Germinal center (tissue), 1 donor: ENCODE results near the gene SORBS1.

Source experiments
- DNase-seq: peaks from one replicate; pipeline ENCODE4 v3.0.0; 2012; ENCODE audit warnings: mixed read lengths, low spot score

Gene SORBS1

GRCh38 chr10:95266674-95267095 lies 294.5 kb downstream of the SORBS1 start:
- peak; percentile 63 for DNase-seq

GRCh38 chr10:95265572-95265971 lies 295.6 kb downstream of the SORBS1 start:
- no peak for DNase-seq

DNA sequence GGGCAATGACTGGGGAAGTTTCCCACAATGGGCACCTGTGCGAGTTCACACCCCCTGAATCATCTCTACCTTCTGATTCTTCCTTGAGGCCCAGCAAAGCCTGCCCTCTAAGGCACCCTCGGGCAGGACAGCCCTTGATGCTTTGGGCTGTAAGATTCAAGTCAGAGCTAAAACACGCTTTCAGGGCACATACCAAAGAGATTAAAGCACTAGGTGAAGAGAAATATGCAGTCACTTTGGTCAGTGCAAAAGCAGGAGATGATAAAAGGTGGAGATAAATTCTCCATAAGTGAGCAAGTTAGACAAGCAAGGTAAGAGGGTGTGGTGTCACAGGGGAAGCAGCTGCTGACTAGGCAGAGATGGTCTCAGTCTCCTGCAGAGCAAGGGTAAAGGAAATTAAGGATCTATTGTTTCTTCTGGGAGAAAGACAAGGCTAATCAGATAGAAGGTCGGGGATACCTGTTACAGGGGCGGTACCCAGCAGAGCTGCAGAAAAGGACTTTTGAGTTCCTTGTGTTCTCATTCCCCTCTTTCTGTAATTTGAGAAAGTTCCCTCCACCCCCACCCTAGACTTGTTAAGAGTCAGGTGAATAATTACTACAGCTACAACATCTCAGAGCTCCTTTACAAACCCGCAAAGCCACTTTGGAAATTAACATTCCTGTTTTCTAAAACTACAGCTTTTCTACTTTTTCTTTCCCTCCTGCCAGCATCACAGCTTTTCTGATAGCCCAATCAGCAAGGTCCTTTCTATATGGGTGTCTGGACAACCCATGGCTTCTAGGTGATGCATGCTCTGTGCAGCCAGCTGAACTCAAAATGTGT lies 296.7 kb downstream of the SORBS1 start:
- DNase-seq, result no peak

DNA sequence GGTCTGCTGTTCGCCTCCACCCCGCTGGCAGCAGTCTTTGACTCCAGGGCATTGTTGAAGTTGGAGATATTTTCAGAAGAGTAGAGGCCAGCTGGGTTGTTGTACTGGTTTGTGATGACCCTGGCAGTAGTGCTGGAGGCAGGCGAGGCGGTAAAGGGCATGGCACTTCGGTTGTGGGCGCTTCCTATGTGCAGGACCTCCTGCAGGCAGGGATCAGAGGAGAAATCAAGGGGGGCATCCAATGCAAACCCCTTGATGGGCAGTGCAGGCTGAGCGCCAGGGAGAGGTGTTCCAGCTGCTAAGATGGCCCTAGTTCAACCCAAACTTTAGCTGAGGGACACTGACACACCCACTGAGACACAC lies 297.3 kb downstream of the SORBS1 start:
- no peak for DNase-seq

- DNase-seq, result no peak
These were observed 298.2 kb downstream of the SORBS1 start for GRCh38 chr10:95262763-95263518.

DNA sequence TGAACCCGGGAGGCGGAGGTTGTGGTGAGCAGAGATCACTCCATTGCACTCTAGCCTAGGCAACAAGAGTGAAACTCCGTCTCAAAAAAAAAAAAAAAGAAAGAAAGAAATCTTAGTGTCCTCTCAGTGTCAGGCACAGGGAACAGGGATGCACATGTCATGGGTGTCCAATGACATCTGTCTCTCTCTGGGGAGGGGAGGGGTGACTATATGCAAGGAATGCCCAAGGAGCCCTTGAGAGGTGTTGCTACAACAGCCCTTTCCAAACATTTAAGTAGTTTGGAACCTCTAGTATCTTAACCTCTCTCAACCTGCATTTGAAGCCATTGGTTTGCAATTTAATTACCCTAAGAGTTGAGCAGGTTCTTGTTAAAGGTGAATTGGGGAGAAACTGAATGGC lies 299.2 kb downstream of the SORBS1 start:
- no peak for DNase-seq
